Inflammatory macrophage treated with lipopolysaccharide for 4 hours (primary cell): ENCODE results near the gene HIPK2.

Experiments used
- DNase-seq: peaks from one replicate; pipeline ENCODE4 v3.0.0-alpha.2; 2020

HIPK2 gene

DNA sequence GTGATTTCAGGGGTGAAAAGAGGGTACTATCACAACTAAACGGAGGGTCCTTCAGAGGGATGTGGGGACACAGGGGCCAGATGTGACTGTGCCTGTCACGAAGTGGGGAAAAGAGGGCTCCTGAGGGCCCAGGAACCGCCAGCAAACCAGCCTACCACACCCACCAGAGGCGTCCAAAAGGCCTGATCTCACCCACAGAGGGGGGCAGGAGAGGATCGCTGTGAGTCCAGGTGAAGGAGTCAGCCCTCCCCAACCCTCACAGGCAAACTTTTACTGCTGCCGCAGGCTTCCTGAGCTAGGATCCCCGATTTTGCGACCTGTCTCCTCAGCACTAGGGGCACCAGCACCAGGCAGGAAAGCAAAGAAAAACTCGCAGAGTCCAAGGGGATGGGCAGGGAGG, 64.7 kb downstream of the HIPK2 start:
- no peak for DNase-seq

DNA sequence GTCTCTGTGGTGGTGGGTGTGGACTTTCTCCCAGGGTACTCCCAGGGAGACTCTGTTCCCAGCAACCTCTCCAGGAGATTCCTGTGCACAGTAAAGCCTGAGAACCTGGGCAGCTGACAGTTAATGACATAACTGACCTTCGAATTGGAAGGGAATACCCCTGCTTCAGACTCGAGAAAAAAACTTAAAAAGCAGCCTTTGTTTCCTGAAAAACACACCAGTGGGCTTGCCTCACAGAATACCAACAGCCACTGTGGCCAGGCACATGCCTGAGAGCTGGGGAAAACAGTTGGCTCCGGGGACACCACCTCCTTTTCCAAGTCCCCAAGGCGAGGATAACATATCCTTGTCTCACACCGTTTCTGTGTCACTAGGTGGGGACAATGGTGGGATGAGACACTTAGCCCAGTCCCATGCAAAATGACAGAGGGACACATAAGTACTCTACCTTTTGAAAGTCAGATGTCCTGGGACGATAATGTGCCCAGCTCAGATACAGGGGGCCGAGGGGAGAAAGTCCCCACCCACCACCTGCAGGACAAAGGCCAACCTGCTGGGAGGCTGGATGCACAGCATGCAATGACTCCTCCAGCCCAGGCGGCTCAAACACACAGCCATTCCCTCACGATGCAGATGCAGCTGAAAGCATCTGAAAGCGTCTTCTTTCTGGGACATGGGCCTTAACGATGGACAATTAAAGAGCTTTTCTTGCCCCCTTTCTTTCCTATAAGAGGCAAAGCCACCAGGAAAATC, 65.6 kb downstream of the HIPK2 start:
- DNase-seq = no peak

DNA sequence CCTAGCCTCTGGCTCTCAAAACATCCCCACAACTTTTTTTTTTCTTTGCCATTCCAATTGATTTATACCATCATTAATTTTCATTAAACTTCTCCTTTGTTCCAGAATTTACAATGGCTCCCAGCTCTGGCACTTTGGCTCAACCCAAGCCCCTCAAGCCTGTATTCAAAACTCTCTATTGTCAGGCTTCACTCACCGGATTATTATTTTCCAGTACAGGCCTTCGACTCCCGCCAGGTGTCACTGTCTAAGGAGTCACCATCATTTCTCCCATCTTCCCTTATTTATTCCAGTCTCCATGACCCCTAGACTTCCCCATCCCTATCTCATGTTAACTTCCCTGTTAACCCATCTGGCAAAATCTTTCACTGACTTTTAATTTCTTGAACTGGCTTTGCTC, 67.8 kb downstream of the HIPK2 start:
- no peak for DNase-seq

DNA sequence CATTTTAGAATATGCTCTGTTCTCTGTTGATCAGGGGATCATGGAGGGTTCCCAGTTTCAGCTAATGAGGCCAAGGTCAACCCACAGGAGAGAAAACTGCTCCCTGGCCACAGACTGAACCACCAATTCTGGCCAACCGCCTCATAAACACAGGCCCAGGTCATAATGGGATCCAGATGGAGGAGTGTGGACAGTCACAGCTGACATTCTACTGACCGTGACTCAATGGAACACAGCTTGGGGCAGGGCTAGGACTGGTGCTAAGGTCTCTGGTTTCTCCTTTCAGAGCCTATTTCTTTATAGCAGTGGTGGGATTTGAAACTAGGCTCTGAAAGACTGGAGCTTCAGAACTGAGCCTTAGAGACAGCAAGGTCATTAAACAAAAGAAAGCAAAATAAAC, 68.3 kb downstream of the HIPK2 start:
- no peak for DNase-seq

DNA sequence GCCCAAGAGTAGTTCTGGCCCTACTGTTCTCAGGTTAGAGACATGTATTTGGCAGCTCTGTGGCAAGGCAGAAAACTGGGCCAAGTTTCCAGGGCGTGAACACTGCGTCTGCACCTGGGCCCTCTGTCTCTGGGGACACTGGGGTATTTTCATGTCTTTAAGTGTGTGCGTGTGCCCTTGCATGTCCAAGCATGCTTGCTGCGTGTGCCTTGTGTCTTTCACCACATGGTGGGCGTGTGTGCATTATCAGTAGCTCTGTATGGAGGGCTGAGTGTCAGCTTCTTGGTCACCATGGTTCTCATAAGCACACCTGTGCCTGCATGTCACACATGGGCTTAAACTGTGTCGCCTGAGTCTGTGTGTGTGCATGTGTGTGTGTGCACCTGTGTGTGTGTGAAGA, 69.3 kb downstream of the HIPK2 start:
- no peak for DNase-seq

DNA sequence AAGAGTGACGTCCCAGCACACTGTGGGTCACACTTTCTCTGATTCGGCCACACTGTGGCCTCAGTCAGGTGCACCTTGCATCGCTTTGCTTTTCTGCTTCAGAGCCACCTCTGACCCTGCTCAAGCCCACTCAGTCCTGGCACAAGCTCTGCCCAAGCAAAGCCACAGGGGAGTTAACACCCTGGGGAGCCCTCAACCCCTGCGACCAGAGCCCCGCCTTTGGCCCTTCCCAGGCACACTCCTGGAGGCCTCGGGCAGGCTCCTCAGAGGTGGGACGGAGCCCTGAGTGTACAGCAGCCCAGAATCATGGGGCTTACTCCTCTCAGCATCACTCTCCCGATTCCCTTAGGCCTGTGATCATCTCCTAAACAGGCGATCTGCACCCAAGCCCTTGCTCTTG, 71.0 kb downstream of the HIPK2 start:
- no peak for DNase-seq

DNA sequence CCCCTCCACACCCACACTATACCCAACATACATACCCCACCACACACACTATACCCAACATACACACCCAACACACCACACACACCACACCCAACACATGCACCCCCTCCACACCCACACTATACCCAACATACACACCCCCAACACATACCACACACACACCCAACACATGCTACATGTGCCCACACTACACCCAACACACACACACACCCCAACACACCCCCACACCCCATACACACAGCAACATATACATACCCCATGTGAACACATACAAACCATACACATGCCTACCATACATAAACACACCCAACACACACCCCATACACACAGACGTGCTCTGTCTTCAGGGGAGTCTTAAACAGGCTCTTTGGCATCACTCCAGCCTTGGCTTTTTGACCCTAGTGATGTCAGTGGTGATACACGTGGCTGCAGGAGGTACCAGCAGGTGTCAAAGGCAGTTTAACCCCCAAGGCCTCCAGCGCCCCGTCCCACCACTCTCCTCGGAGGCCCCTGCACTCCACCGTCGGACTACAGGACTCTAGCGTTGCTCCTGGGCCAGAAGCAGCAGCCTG, 73.4 kb downstream of the HIPK2 start:
- DNase-seq = no peak

DNA sequence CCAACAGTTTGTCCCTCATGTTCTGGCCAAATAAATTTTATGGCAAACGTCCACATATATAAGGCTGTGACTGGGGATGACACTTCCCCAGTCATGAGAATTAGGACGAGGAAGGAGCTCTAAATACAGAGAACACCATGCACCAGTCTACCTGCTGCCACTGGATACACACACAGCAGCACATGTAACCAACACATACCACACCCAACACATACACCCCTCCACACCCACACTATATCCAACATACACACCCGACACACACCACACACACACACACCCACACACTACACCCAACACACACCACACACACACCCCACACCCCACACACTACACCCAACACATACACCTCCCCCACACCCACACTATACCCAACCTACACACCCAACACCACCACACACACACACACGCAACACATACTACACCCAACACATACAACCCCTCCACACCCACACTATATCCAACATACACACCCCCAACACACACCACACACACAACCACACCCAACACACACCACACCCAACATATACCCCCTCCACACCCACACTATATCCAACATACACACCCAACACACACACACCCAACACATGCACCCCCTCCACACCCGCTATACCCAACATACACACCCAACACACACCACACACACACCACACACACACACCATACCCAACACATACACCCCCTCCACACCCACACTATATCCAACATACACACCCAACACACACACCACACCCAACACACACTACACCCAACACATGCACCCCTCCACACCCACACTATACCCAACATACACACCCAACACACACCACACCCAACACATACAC, 74.1 kb downstream of the HIPK2 start:
- no peak for DNase-seq

DNA sequence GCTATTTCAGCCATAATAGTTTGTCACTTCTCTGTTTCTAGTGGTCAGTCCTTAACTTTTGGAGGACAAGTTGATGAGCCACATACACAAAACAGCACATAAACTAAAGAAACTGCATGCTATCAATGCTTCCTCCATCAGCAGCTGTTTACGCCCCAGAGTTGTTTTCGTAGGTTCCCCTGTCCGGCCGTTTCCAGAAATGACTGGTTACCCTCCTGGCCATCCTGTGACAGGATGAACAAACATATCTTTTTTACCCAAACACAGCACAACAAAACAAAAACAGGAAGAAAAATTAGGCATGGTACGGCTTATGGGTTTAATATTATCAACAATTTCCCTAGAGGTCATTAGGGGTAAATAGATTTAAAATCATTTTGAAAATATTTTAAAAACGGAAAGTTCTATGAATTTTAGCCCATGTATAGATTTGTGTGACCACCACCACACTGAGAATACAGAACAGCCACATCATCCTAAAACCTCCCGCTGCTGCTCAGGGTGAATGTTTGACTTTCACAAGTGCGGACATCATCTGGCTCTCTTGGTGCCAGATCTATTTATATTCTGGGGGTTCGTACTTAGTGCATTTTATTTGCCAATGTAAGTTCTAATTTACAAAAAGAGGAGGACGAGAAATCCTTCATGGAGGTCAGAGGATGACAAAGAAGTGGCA, 74.8 kb downstream of the HIPK2 start:
- peak; percentile 41 for DNase-seq

DNA sequence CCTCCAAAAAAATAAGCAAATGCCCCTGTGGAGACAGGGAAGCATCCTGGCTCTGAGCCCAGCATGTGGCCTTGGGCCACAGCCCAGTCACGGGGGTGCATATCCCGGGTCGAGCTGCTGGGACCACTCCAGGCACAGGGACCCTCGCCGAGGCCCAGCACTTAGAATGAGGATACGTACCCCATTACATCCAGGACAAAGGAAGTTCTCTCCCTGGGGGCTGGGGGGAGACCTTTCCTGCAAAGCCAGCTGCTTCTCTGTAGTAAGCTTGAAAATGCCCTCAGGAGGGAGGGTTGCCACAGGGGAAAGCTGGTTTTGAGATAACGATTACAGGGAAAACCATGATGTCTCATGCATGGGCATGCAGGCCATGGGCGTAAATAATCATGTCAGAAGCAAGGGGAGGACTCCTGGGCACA, 75.5 kb downstream of the HIPK2 start:
- DNase-seq = no peak

DNA sequence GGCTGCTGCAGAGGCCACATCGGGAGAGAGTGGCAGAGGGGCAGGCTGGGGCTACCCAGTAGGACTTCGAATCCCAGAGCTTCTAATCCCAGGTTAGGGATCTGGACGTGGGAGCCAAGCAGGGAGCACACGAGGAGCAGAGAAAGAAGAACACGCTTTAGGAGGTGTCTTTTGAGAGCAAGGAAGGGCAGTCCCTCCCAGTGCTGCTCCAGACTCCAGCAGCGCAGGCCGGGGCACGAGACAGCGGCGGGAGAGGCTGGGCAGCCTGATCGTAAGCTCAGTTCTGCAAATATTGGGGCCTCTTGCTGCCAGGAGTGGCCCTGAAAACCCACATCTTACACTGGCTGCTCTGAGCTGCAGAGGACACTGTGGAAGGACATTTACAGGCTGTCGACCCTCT, 75.9 kb downstream of the HIPK2 start:
- DNase-seq = no peak

DNA sequence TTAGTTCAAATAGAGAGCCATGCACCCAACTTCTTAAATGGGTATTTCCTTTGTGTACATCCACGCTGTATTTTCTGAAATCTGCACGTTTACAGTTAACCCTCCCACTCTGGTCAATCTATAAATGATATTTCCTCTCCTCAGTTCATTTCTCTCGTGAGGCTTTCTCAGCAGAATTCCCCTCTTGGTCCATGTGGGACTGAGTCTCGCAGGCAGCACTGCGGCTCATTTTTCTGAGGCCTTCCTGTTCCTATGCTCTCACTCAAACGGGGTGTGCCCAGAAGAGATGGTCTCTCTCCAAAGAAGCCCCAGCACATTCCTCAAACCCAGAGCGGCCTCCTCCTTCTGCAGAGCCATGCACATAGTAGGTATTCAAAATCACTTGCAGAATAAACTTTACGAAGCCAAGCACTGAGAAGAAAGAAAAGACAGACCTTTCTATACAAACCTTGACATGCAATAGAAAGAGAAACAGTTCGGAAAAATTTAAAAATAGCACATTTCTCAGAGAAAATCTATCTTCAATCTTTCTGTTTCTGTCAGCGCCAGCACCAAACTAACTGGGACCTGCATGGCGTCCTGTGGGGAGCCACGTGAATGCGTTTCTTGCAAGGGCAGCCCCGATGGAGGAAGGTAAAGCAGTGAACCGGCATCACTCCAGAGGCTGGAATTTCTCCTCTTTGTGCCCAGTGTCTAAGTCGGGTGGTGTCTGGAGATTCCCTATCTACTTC, 77.1 kb downstream of the HIPK2 start:
- DNase-seq = no peak

DNA sequence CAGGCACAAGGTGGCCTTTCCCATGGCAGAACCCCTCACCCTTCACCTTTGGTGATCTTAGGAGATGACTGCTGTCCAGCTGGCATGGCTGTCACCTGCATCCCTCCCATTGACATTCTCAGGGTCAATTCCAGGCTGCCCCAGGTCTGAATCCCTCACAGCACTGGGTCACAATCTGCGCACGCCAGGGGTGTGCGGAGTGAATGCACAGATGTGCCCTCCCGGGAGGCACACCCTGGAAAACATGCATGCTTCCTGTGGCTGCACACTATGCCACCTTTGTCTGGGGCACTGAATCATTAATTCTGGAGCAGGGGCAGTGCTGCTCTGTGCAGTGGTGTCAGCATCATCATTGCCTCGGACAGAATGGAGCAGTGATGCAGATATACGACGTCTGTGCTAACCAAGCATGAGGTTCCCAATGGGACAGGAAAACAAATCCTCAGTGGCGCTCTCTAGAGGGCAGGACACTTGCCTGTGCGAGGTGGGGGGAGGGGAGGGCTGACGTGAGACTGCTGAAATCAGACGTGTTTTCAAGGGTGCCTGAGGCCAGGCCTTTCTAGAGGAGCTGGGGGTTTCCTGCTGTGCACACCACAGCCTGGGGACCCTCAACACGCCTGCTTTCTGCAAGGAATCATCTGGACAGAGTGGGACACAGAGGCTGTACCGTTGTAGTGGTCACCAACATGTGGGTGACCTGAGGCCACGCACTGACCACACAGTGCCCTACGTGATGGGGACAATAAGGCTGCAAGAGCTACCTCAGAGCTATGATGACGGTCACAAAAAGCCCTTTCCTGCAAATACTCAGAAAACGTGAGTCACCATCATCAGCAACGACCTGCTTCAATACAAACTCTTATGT, 77.9 kb downstream of the HIPK2 start:
- no peak for DNase-seq

DNA sequence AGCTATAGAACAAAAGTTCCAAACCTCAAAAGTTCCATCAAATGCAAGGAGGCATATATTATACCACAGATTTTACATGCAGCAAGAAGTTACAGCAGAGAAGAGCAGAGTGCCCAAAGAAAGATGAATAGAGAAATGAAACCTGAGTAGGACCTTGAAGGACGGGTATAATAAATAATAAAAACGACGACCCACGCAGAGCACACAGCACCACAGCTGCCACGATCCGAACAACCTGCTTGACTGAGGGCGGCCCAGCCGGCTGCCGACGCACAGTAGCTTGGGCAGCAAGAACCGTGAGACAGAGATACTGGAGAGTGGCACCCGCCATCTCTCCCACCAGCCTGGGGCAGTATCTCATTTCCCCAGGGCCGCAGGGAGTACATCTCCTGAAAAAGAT, 79.0 kb downstream of the HIPK2 start:
- DNase-seq = no peak

DNA sequence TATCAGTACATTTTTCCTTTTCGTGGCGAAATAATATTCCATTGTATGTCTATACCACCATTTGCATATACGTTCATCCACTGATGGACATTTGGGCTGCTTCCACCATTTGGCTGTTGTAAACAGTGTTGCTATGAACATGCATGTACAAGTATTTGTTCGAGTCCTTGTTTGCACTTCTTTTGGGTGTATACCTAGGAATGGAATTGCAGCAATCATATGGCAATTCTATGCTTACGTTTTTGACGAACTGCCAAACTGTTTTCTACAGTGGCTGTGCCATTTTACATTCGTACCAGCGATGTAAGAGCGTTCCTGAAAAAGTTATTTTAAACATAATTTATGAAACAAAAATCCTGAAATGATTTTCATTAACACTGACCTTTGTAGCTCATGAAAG, 79.5 kb downstream of the HIPK2 start:
- no peak for DNase-seq

DNA sequence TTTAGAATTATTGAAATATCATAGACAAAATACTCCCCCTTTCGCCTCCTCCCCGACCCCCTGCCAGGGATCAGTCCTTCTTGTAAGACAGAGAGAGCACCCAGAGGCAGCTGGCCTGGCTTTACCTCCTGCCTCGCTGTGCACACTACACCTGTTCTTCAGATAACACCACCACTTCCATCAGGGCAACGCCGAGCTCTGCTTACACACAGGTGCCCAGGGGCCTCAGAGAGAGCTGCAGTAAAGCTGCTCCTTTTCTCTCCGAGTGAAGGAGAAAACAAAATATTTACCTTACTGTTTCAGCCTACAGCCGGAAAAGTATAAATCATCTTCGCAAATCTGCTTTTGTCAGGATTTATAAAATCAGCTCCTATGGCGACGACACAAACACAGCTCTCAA, 80.7 kb downstream of the HIPK2 start:
- no peak for DNase-seq

DNA sequence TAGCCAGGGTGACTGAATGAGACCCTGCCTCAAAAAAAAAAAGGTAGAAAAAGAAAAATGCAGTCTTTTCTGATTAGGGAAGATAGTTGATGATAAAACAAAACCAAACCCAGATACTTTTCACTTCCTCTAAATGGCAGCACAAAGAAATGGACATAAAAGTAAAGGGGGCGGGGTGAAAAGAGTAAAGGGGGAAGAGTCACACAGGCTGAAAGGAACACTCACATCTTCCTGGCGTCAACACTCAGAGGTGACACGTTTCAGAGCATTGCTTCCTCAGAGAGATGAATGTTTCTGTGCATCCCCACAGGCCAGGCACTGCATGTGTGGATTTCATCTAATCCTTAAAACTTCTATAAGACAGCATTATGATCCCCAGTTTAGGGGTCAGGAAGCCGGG, 81.2 kb downstream of the HIPK2 start:
- DNase-seq = peak; percentile 78

DNA sequence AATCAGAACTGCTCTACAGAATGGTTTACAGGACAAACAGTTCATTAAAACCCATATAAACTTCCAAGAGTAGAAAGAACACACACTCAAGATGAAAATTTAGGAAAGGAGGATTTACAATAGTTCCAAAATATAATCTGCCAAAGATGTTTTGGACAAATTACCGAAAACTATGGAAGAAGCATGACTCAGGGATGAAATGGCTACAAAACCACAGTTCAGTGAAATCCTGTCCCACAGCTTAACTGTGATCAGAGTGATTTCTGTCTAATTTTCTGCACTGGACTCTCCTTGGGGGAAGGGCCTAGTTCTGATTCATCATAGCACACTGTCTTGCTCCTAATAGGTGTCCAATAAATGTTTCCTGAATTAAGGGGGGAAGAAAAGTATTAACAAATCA, 82.2 kb downstream of the HIPK2 start:
- DNase-seq = no peak

DNA sequence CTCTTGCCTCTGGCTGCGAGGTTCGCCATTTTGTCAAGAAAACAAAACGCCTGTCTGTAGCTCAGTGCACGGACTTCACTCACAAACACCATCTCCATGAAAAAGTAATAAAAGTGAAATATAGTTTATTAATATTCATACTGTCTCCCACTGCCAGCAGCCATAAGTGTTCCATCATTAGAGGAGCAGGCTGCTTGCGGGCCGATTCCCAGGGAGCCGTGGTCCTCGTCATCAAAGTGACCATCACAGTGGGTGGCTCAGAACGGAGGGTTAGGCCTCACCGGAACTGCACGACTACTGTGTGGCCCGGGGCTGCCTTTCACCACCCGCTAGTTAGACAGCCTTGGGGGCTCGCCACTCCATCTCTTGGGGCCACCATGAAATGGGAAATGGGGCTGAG, 82.7 kb downstream of the HIPK2 start:
- no peak for DNase-seq

DNA sequence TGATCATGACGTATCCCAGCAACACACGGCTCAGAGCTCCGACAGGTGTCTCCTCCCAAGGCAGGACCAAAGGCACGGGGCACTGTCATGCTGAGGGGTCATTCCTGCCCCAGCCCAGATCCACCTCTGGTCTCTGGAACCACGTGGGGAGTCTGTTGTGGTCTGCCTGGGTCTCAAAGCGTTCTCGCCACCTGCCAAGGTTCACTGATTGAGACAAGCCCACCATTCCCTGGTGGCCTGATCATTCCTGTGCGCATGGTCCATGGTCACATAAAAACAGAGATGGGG, 83.5 kb downstream of the HIPK2 start:
- DNase-seq = no peak

DNA sequence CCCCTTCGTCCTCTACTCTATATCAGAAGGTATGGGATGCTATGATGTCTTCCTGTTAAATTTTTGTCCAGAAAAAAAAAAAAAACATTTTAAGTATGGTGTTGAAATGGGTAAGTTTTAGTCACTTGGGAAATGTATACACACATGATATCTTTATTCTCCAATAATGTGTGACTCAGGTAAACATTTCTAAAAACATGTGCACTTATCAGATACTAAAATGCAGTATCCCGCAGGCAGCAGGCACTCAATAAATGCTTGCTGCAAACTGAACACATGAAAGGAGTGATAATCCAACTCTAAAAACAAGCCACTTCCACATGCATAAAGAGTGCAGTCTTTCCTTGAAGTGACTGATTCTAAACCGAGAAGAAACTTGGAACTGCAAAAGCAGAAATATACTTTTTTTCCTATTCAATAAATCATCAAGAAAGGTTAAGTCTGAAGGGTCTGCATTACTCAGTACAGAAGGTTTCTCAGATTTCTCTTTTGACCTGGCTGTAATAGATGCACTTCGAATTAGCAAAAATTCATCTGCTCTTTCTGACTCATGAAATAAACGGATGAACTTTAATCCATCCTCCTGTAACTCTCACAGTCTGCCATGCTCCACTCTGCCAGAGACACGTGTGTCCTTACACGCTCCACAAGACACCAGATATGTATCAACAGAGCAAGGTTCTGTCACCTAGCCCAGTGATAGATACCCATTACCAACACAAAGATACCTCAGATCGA, 84.0 kb downstream of the HIPK2 start:
- DNase-seq = no peak
